ENCODE measurements around the gene PRRT3. TPM values are rescaled to one million over a fixed set of nuclear protein-coding genes. Genes with fewer than 3 reads are reported as not detected.
A peak's percentile ranks its signal among the peaks of the same experiment; 100 is the strongest.
"Not testable (repeated sequence)": the region's sequence is repeated elsewhere in the genome, so short reads cannot be mapped to it uniquely, and the experiment has no call there.

The PRRT3 gene
- total and polyA plus RNA-seq, 10 donors = 0.65 to 2.4 (median 1.8) TPM

DNA sequence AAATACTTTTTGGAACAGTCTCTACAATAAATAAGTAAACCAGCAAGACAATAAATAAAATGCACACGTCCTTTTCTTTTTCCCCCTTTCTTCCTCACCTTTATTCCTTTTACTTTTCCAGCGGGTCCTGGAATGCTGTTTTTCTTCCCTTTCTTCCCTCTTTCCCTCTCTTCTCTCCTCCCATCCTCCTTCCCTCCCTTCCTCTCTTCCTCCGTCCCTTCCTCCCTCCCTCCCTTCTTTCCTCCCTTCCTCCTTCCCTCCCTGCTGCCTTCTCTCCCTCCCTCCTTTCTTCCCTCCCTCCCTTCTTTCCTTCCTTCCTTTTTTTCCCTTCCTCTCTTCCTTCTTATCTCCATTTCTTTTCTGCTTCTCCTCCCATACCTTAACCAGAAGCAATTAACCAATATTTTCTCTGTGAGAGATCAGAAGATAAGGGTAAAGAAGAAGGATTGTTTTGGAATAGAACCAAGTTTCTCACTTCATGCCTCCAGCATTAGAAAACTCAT is 52.9 kb downstream of the PRRT3 start:
- no peak overlapping the region for H3K27ac ChIP-seq
- peaks cover 0 to 7% (median 2%) of the 10 kb centered on the region in 6 donors for H3K36me3 ChIP-seq
- H3K9me3 ChIP-seq = no peaks in the 10 kb centered on the region
- 60 to 75% (median 70%) methylated on average over 3 of the region's 3 CpGs for WGBS, 5 donors
- no peaks in the 10 kb centered on the region for H3K27me3 ChIP-seq (replicated peaks in 1 of 7)
- intact Hi-C loops (cut with DNase I; ENCODE audit: low total_unique reads) = no loop called here
- H3K4me1 ChIP-seq = peaks cover 0 to 42% (median 20%) of the 10 kb centered on the region in 6 donors
- DNase-seq = no peak
- no peak overlapping the region for H3K4me3 ChIP-seq
- TF ChIP-seq, protein P1, sequence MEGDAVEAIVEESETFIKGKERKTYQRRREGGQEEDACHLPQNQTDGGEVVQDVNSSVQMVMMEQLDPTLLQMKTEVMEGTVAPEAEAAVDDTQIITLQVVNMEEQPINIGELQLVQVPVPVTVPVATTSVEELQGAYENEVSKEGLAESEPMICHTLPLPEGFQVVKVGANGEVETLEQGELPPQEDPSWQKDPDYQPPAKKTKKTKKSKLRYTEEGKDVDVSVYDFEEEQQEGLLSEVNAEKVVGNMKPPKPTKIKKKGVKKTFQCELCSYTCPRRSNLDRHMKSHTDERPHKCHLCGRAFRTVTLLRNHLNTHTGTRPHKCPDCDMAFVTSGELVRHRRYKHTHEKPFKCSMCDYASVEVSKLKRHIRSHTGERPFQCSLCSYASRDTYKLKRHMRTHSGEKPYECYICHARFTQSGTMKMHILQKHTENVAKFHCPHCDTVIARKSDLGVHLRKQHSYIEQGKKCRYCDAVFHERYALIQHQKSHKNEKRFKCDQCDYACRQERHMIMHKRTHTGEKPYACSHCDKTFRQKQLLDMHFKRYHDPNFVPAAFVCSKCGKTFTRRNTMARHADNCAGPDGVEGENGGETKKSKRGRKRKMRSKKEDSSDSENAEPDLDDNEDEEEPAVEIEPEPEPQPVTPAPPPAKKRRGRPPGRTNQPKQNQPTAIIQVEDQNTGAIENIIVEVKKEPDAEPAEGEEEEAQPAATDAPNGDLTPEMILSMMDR (IDR thresholded peaks at IDR 0.05 in 8 of 11, conservative IDR thresholded peaks at IDR 0.05 in 3 of 11) = no peak

DNA sequence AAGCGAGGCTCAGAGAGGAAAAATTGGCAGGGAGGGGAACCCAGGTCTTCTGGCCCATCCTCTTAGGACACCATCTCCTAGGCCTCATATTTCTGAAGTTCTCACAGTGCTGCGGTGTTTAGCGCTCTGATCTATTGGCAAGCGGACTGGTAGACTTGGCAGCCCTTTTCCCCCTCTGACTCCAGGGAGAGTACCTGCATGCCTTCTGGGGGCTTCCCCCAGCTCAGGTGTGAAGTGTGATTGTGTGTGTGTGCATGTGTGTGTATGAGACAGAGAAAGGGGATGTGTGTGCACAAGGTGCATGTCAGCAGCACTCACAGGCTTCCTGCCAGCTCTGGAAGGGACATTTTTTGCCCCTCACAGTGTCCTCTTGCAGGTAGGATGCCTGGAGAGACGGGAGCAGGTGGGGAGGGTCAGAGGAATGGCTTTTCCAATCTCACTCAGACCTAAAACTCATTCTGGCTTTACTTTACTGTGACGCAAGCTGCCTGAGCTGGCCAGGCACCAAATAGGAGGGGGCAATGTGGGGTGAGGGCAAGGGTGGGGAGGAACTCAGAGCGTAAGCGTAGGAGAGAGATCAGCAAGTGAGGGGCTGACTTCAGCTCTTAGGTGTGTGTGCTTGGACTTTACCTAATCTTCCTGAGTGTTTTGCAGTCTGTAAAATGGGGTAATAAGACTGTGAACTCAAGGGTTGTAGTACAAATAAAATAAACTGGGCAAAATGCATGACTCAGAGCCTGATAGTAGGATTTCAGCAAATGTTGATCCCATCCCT is 53.6 kb downstream of the PRRT3 start:
- peaks cover 0 to 11% (median 7%) of the 10 kb centered on the region in 6 donors for H3K36me3 ChIP-seq
- DNase-seq = peak; percentile 16
- no peaks in the 10 kb centered on the region for H3K27me3 ChIP-seq (replicated peaks in 1 of 7)
- TF ChIP-seq POLR2AphosphoS5 (IDR thresholded peaks at IDR 0.05) (no peak), POLR2A (IDR thresholded peaks at IDR 0.05) (no peak)
- TF ChIP-seq, protein P1 (IDR thresholded peaks at IDR 0.05 in 8 of 11, conservative IDR thresholded peaks at IDR 0.05 in 3 of 11) = no peak
- peaks cover 0 to 48% (median 23%) of the 10 kb centered on the region in 6 donors for H3K4me1 ChIP-seq
- intact Hi-C loops (cut with DNase I; ENCODE audit: low total_unique reads) = no loop called here
- peak overlapping the region in 1 of 8 donors; percentile 38 for H3K27ac ChIP-seq
- H3K9me3 ChIP-seq = no peaks in the 10 kb centered on the region
- no peak overlapping the region for H3K4me3 ChIP-seq
- 73 to 89% (median 78%) methylated on average over 8 of the region's 8 CpGs for WGBS, 5 donors

DNA sequence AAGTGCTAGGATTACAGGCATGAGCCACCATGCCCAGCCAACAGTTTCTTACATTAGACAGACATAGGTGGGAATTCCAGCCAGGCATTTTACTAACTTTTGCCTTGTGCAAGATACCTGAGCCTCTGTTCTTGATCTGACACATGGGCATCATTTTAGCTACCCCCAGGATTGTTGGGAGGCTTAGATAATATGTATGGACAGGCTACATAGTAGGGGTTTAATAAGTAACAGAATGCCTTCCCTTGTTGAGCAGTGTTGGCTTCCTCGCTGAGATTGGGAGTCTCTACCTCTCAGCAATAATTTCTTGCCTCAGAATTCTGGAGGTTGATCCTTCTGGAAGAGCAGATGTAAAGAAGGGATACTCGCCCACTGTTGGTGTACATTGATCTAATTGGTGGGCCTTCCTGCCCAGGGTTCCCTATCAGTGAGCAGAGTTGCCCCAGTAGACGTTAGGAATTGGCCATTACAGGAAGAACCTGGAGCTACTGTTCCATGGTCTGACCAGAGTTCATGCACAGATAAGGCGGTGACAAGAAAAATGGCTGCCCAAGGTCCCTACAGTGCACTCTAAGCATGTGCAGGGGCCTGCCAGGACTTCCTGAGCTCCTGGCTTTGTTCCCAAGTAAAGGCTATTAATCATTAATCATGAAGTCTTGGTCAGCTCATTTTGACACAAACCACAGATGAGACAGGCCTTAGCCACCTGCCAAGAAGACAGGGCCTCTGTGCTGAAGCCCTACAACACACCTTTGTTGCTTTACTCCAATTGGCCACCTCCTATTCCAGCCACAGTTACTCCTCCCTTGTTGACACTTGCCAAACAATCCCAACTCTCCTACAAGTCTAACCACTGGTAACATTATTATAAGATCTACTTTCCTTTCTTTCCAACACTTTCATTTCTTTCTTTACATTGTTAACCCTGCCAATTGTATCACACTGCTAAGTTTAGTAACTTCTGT is 54.5 kb downstream of the PRRT3 start:
- intact Hi-C loops (cut with DNase I; ENCODE audit: low total_unique reads) = no loop called here
- no peaks in the 10 kb centered on the region for H3K9me3 ChIP-seq
- WGBS, 5 donors = 49 to 71% (median 60%) methylated on average over 4 of the region's 4 CpGs
- H3K36me3 ChIP-seq = peaks cover 0 to 21% (median 15%) of the 10 kb centered on the region in 6 donors
- TF ChIP-seq POLR2A (IDR thresholded peaks at IDR 0.05) (no peak), POLR2AphosphoS5 (IDR thresholded peaks at IDR 0.05) (no peak)
- TF ChIP-seq, protein P1 (IDR thresholded peaks at IDR 0.05 in 8 of 11, conservative IDR thresholded peaks at IDR 0.05 in 3 of 11) = no peak
- H3K27ac ChIP-seq = peak overlapping the region in 1 of 8 donors; percentile 38
- DNase-seq = peak; percentile 8
- H3K4me3 ChIP-seq = no peak overlapping the region
- no peaks in the 10 kb centered on the region for H3K27me3 ChIP-seq (replicated peaks in 1 of 7)
- H3K4me1 ChIP-seq = peaks cover 0 to 50% (median 21%) of the 10 kb centered on the region in 6 donors

DNA sequence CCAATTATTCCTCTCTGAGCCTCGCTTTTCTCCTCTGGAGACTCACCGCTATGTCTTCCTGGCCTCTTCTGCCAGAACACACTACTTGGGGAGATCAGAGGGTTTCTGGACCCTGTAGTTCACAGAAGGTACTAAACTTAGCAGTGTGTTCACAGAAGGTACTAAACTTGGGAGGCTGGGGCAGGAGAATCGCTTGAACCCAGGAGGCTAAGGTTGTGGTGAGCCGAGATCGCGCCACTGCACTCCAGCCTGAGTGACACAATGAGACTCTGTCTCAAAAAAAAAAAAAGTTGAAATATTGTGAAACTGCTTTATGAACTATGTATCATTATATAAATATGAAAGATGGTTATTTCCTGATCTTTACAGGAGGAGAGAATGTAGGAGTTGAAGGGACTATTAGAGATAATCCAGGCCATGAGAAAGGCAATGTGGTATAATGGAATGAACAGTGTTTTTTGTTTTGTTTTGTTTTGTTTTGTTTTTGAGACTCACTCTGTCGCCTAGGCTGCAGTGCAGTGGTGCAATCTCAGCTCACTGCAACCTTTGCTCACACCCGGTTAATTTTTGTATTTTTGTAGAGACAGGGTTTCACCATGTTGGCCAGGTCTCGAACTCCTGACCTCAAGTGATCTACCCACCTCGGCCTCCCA is 55.3 kb downstream of the PRRT3 start:
- peaks cover 0 to 28% (median 16%) of the 10 kb centered on the region in 6 donors for H3K36me3 ChIP-seq
- H3K27me3 ChIP-seq (replicated peaks in 1 of 7); intact Hi-C loops (cut with DNase I; ENCODE audit: low total_unique reads); H3K9me3 ChIP-seq; H3K4me3 ChIP-seq: not testable (repeated sequence)
- peaks cover 0 to 50% (median 21%) of the 10 kb centered on the region in 6 donors for H3K4me1 ChIP-seq
- DNase-seq = peak; percentile 31
- 88 to 96% (median 91%) methylated on average over 10 of the region's 10 CpGs for WGBS, 5 donors
- peak overlapping the region in 1 of 8 donors; percentile 38 for H3K27ac ChIP-seq

DNA sequence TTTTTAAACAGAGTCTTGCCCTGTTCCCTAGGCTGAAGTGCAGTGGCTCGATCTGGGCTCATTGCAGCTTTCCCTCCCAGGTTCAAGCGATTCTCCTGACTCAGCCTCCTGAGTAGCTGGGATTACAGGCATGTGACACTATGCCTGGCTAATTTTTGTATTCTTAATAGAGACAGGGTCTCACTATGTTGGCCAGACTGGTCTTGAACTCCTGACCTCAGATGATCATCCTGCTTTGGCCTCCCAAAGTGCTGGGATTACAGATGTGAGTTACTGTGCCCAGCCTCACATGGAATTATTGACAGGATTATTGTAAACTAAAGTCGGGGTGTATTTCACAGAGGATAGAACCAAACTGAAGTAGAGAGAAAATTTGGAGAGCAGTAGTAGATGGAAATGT is 56.5 kb downstream of the PRRT3 start:
- DNase-seq, H3K9me3 ChIP-seq: not testable (repeated sequence)

More for the DNA sequence above, 56.5 kb downstream of the PRRT3 start:
- H3K27me3 ChIP-seq (replicated peaks in 1 of 7); H3K27ac ChIP-seq; H3K4me3 ChIP-seq; intact Hi-C loops (cut with DNase I; ENCODE audit: low total_unique reads): not testable (repeated sequence)
- H3K4me1 ChIP-seq = peaks cover 3 to 60% (median 28%) of the 10 kb centered on the region in 6 donors
- H3K36me3 ChIP-seq = peaks cover 0 to 28% (median 16%) of the 10 kb centered on the region in 6 donors
- 96 to 99% (median 96%) methylated on average over 3 of the region's 3 CpGs for WGBS, 5 donors
